K562 (cell line): ENCODE data around the gene OMA1. TPM values are rescaled to one million over a fixed set of nuclear protein-coding genes. Genes with fewer than 3 reads are reported as not detected.

Experiments
- BACH1 ChIP-seq: fragments of 200-800 bp; sonication (Bioruptor generic); IDR thresholded peaks from 2 replicates; pipeline ENCODE4 v1.6.1; 2016; ENCODE audit warnings: missing genetic modification characterization, missing compliant biosample characterization
- CREB1 ChIP-seq, 2 experiments: sonication (generic) in 1 of 2; formaldehyde crosslinking in 1 of 2; IDR thresholded peaks; 2 replicates each; pipeline versions ENCODE4 v1.6.1 to v1.8.0; 2012 to 2022; ENCODE audit warnings: inconsistent platforms in 1 of 2, mild to moderate bottlenecking in 1 of 2, missing genetic modification reagents in 1 of 2, moderate library complexity in 1 of 2
- CSDE1 ChIP-seq, 2 experiments: fragments of 450-650 bp; IDR thresholded peaks; 2 replicates each; pipeline ENCODE4 v1.6.1; 2016; ENCODE audit warnings: mild to moderate bottlenecking in 1 of 2
- CXXC5 ChIP-seq: fragments of 250-450 bp; sonication (Bioruptor Pico); IDR thresholded peaks from 2 replicates; pipeline ENCODE4 v1.8.0; 2022; ENCODE audit warnings: inconsistent platforms, mild to moderate bottlenecking, moderate library complexity
- DACH1 ChIP-seq: fragments of 450-650 bp; IDR thresholded peaks from 2 replicates; pipeline ENCODE4 v1.6.1; 2018; ENCODE audit not compliant: partially characterized antibody
- FIP1L1 ChIP-seq: fragments of 200-400 bp; formaldehyde crosslinking; IDR thresholded peaks from 2 replicates; pipeline ENCODE4 v1.6.1; 2018; ENCODE audit warnings: mild to moderate bottlenecking, low read depth, low read length; ENCODE audit not compliant: poor library complexity, severe bottlenecking
- FOSL1 ChIP-seq: fragments of 200-800 bp; sonication (Bioruptor generic); conservative IDR thresholded peaks from 2 replicates; pipeline ENCODE4 v1.6.1; 2016; ENCODE audit warnings: missing genetic modification characterization, missing compliant biosample characterization
- GTF2E2 ChIP-seq: fragments of 200-800 bp; sonication (Bioruptor generic); IDR thresholded peaks from 2 replicates; pipeline ENCODE4 v1.6.1; 2016; ENCODE audit warnings: missing genetic modification characterization, missing compliant biosample characterization
- NR2C1 ChIP-seq, 2 experiments: fragments of 450-650 bp; IDR thresholded peaks; 2 replicates each; pipeline ENCODE4 v1.6.1; 2017; ENCODE audit warnings: mild to moderate bottlenecking in 2 of 2, antibody characterized with exemption in 1 of 2, inconsistent platforms in 1 of 2, missing compliant biosample characterization in 1 of 2, missing genetic modification characterization in 1 of 2
- PHF20 ChIP-seq: fragments of 450-650 bp; IDR thresholded peaks from 2 replicates; pipeline ENCODE4 v1.6.1; 2018; ENCODE audit not compliant: partially characterized antibody
- SMAD4 ChIP-seq: fragments of 250-450 bp; sonication (Bioruptor Pico); conservative IDR thresholded peaks from 2 replicates; pipeline ENCODE4 v1.8.0; 2021; ENCODE audit warnings: inconsistent platforms, mild to moderate bottlenecking, moderate library complexity
- TRIM24 ChIP-seq, 2 experiments: fragments of 450-650 bp; IDR thresholded peaks; 2 replicates each; pipeline ENCODE4 v1.6.1; 2016
- polyA plus RNA-seq, 8 experiments: library from polyadenylated mRNA; depleted of rRNA in 4 of 8; stranded (reverse) in 5 of 8; unstranded in 3 of 8; fragments of >200 nt; fragmentation: Nextera tagmentation in 2 of 8; fragmentation: Illumina TruSeq in 1 of 8; extraction: Ambion mirVana in 2 of 8; extraction: Trizol in 1 of 8; gene quantifications; 2 replicates each; pipeline versions ENCODE4 v1.2.1 to v1.2.3, GENCODE V29; 2011 to 2014; ENCODE audit warnings: inconsistent platforms in 1 of 8, missing spikeins in 1 of 8
- total RNA-seq, 7 experiments: library from RNA; depleted of rRNA in 6 of 7; stranded (reverse); fragments of >200 nt in 6 of 7; fragmentation: Illumina TruSeq in 2 of 7; extraction: Trizol in 2 of 7; gene quantifications; 2 replicates each; pipeline versions ENCODE4 v1.2.1 to v1.2.3, GENCODE V29; 2011 to 2021; ENCODE audit warnings: low replicate concordance in 1 of 7
- TF ChIP-seq, protein P1 (sequence below), 3 experiments: fragments of 200-800 bp in 1 of 3; fragments of 250-450 bp in 1 of 3; fragments of 450-650 bp in 1 of 3; sonication (Bioruptor Pico) in 1 of 3; sonication (Bioruptor generic) in 1 of 3; formaldehyde crosslinking in 1 of 3; IDR thresholded peaks; 2 replicates each; pipeline versions ENCODE4 v1.6.1 to v1.8.0; 2016 to 2022; ENCODE audit warnings: mild to moderate bottlenecking in 2 of 3, missing genetic modification characterization in 2 of 3, missing compliant biosample characterization in 1 of 3, moderate library complexity in 1 of 3
- TF ChIP-seq, protein P2 (sequence below): fragments of 250-450 bp; sonication (Bioruptor Pico); IDR thresholded peaks from 2 replicates; pipeline ENCODE4 v1.5.0; 2020; ENCODE audit warnings: mild to moderate bottlenecking
- TF ChIP-seq, protein P3 (sequence below): sonication (generic); formaldehyde crosslinking; IDR thresholded peaks from 2 replicates; pipeline ENCODE4 v1.8.0; 2022; ENCODE audit warnings: mild to moderate bottlenecking, missing genetic modification reagents, borderline replicate concordance
- TF ChIP-seq, protein P4 (sequence below): sonication (generic); formaldehyde crosslinking; IDR thresholded peaks from 2 replicates; pipeline ENCODE4 v1.8.0; 2022; ENCODE audit warnings: mild to moderate bottlenecking, missing genetic modification reagents

Gene OMA1
- total and polyA plus RNA-seq, 9 of the 15 experiments (the other 6 are each of a cell fraction or from before 2014, with no cell fraction given), result 16.6 to 51.5 (median 33.5) TPM

DNA sequence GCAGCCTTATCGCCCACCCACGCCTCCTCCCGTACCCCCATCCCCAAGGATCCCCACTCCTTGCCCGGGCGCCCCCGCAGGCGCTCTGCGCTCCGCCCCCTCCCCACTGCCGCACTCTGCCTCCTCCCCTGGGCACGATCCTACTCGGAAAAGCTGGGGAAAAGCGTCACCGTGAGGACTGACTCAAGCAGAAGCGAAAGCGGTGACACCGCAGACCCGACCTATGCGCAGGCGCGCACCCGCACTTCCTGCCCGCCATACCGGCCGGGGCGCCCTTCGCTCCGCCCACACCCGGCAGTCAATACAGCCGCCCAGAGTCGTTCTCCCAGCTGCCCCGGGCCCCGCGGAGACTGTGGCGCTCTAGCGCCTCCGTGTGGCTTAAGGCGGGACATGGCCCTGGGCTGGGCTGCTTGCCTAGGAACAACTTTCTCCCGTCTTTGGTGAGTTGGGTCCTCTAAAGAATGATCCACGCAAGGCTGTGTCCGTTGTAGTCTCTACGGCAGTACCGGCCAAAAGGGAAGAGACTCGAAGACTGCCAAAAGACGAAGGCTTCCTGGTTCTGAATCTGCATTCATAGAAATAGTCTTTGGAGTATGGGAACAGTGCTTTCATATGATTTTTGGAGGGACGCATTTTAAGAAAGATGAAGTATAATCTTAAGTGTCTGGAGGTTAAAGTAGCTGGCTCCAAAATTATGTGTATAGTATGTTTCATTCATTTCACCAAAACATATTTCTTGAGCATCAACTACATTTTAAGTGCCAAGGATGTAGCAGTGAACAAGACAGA lies at the start of gene OMA1 (continued):
- TF ChIP-seq FIP1L1 (peak; percentile 46), FOSL1 (tag) (no peak; the same call in 1 of the 2 replicates), SMAD4 (CRISPR knock-in tag) (peak; percentile 35), CSDE1 (IDR thresholded peaks at IDR 0.05) (no peak), CREB1 (IDR thresholded peaks at IDR 0.05) (peak; percentile 68), CREB1 (CRISPR knock-in tag; IDR thresholded peaks at IDR 0.05) (0 out of 2 replicates have a peak, but pooled peaks have one; percentile 36), DACH1 (peak; percentile 47), NR2C1 (IDR thresholded peaks at IDR 0.05) (no peak), NR2C1 (tag; IDR thresholded peaks at IDR 0.05) (no peak), PHF20 (peak; percentile 25), TRIM24 (IDR thresholded peaks at IDR 0.05) (no peak), BACH1 (tag) (no peak), GTF2E2 (tag) (peak; percentile 81), CXXC5 (peak; percentile 62)
- TF ChIP-seq, protein P1, sequence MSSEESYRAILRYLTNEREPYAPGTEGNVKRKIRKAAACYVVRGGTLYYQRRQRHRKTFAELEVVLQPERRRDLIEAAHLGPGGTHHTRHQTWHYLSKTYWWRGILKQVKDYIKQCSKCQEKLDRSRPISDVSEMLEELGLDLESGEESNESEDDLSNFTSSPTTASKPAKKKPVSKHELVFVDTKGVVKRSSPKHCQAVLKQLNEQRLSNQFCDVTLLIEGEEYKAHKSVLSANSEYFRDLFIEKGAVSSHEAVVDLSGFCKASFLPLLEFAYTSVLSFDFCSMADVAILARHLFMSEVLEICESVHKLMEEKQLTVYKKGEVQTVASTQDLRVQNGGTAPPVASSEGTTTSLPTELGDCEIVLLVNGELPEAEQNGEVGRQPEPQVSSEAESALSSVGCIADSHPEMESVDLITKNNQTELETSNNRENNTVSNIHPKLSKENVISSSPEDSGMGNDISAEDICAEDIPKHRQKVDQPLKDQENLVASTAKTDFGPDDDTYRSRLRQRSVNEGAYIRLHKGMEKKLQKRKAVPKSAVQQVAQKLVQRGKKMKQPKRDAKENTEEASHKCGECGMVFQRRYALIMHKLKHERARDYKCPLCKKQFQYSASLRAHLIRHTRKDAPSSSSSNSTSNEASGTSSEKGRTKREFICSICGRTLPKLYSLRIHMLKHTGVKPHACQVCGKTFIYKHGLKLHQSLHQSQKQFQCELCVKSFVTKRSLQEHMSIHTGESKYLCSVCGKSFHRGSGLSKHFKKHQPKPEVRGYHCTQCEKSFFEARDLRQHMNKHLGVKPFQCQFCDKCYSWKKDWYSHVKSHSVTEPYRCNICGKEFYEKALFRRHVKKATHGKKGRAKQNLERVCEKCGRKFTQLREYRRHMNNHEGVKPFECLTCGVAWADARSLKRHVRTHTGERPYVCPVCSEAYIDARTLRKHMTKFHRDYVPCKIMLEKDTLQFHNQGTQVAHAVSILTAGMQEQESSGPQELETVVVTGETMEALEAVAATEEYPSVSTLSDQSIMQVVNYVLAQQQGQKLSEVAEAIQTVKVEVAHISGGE (CRISPR knock-in tag; IDR thresholded peaks at IDR 0.05), result peak in 1 of 3 experiments; percentile 46; a peak in 2 of 6 replicates
- TF ChIP-seq, protein P2, sequence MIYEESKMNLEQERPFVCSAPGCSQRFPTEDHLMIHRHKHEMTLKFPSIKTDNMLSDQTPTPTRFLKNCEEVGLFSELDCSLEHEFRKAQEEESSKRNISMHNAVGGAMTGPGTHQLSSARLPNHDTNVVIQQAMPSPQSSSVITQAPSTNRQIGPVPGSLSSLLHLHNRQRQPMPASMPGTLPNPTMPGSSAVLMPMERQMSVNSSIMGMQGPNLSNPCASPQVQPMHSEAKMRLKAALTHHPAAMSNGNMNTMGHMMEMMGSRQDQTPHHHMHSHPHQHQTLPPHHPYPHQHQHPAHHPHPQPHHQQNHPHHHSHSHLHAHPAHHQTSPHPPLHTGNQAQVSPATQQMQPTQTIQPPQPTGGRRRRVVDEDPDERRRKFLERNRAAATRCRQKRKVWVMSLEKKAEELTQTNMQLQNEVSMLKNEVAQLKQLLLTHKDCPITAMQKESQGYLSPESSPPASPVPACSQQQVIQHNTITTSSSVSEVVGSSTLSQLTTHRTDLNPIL (CRISPR knock-in tag), result no peak
- TF ChIP-seq, protein P3, sequence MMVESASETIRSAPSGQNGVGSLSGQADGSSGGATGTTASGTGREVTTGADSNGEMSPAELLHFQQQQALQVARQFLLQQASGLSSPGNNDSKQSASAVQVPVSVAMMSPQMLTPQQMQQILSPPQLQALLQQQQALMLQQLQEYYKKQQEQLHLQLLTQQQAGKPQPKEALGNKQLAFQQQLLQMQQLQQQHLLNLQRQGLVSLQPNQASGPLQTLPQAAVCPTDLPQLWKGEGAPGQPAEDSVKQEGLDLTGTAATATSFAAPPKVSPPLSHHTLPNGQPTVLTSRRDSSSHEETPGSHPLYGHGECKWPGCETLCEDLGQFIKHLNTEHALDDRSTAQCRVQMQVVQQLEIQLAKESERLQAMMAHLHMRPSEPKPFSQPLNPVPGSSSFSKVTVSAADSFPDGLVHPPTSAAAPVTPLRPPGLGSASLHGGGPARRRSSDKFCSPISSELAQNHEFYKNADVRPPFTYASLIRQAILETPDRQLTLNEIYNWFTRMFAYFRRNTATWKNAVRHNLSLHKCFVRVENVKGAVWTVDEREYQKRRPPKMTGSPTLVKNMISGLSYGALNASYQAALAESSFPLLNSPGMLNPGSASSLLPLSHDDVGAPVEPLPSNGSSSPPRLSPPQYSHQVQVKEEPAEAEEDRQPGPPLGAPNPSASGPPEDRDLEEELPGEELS (CRISPR knock-in tag), result no peak
- TF ChIP-seq, protein P4, sequence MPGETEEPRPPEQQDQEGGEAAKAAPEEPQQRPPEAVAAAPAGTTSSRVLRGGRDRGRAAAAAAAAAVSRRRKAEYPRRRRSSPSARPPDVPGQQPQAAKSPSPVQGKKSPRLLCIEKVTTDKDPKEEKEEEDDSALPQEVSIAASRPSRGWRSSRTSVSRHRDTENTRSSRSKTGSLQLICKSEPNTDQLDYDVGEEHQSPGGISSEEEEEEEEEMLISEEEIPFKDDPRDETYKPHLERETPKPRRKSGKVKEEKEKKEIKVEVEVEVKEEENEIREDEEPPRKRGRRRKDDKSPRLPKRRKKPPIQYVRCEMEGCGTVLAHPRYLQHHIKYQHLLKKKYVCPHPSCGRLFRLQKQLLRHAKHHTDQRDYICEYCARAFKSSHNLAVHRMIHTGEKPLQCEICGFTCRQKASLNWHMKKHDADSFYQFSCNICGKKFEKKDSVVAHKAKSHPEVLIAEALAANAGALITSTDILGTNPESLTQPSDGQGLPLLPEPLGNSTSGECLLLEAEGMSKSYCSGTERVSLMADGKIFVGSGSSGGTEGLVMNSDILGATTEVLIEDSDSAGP, result no peak
